Gastroesophageal sphincter (tissue), 3 donors: ENCODE data around the gene FAHD2A.

Experiments
- CTCF ChIP-seq, 4 experiments: fragments of 200-600 bp in 2 of 4; fragments of 450-650 bp in 2 of 4; sonication (generic) in 1 of 4; IDR thresholded peaks; one replicate each; pipeline ENCODE4 v1.5.1; 2017 to 2019; ENCODE audit warnings: antibody characterized with exemption in 4 of 4, mild to moderate bottlenecking in 2 of 4, moderate library complexity in 2 of 4
- POLR2A ChIP-seq, 2 donors: fragments of 450-650 bp; IDR thresholded peaks; one replicate each; pipeline ENCODE4 v1.6.1; 2017; ENCODE audit warnings: antibody characterized with exemption in 2 of 2, mild to moderate bottlenecking in 2 of 2, moderate library complexity in 1 of 2

- TF ChIP-seq CTCF (IDR thresholded peaks at IDR 0.05): no peak
- TF ChIP-seq POLR2A (IDR thresholded peaks at IDR 0.05): no peak
Measured at GRCh38 chr2:95374921-95375471, 27.5 kb upstream of the FAHD2A start.
